Stimulated activated effector memory CD8-positive, alpha-beta T cell treated with anti-CD3 and anti-CD28 coated beads, Interleukin-12 subunit alpha, Interleukin-12 subunit beta, amount 100 ng/mL, for 72 hours (primary cell): ENCODE results near the gene GP9.
A peak's percentile ranks its signal among the peaks of the same experiment; 100 is the strongest.
"Not testable (repeated sequence)": the region's sequence is repeated elsewhere in the genome, so short reads cannot be mapped to it uniquely, and the experiment has no call there.

ENCODE experiments used
- ATAC-seq: fragments of 150-1000 bp; cut with Tn5 transposase; 2 replicates; pipeline ENCODE4 v1.10.0; 2021
- DNase-seq, 2 donors: peaks; one replicate each; pipeline ENCODE4 v3.0.0; 2021 to 2022; ENCODE audit warnings: low spot score in 2 of 2
- H3K27ac Mint-ChIP-seq: one replicate; pipeline ENCODE4 v1.8.0; 2022; ENCODE audit warnings: mild to moderate bottlenecking, mixed read lengths
- H3K36me3 Mint-ChIP-seq: one replicate; pipeline ENCODE4 v1.8.0; 2022; ENCODE audit warnings: mild to moderate bottlenecking, mixed read lengths
- H3K4me1 Mint-ChIP-seq: one replicate; pipeline ENCODE4 v1.8.0; 2022; ENCODE audit warnings: mixed read lengths
- H3K4me3 Mint-ChIP-seq: one replicate; pipeline ENCODE4 v1.8.0; 2022; ENCODE audit warnings: mild to moderate bottlenecking, mixed read lengths
- H3K9me3 Mint-ChIP-seq: one replicate; pipeline ENCODE4 v1.8.0; 2022; ENCODE audit warnings: mixed read lengths

The GP9 gene

DNA sequence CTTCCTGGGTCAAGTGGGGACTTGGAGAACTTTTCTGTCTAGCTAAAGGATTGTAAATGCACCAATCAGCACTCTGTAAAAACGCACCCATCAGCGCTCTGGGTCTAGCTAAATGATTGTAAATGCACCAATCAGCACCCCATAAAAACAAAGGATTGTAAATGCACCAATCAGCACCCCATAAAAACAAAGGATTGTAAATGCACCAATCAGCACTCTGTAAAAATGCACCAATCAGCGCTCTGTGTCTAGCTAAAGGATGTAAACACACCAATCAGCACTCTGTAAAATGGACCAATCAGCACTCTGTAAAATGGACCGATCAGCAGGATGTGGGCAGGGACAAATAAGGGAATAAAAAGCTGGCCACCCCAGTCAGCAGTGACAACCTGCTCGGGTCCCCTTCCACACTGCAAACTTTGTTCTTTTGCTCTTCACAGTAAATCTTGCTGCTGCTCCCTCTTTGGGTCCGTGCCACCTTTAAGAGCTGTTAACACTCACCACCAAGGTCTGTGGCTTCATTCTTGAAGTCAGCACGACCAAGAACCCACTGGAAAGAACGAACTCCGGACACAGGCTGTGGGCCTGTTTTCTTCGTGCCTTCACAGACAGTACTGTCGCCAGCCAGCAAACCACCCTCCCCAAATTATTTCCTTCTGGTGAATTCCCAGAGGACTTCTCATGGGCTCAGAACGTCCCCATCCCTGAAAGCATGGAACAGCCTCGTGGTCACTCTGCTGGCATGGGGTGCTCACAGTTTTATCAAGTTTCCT is 8.9 kb downstream of the GP9 start:
- not testable (repeated sequence) for DNase-seq, H3K36me3 Mint-ChIP-seq, ATAC-seq, H3K27ac Mint-ChIP-seq, H3K4me1 Mint-ChIP-seq, H3K9me3 Mint-ChIP-seq
- peak overlapping the region; percentile 42 for H3K4me3 Mint-ChIP-seq

DNA sequence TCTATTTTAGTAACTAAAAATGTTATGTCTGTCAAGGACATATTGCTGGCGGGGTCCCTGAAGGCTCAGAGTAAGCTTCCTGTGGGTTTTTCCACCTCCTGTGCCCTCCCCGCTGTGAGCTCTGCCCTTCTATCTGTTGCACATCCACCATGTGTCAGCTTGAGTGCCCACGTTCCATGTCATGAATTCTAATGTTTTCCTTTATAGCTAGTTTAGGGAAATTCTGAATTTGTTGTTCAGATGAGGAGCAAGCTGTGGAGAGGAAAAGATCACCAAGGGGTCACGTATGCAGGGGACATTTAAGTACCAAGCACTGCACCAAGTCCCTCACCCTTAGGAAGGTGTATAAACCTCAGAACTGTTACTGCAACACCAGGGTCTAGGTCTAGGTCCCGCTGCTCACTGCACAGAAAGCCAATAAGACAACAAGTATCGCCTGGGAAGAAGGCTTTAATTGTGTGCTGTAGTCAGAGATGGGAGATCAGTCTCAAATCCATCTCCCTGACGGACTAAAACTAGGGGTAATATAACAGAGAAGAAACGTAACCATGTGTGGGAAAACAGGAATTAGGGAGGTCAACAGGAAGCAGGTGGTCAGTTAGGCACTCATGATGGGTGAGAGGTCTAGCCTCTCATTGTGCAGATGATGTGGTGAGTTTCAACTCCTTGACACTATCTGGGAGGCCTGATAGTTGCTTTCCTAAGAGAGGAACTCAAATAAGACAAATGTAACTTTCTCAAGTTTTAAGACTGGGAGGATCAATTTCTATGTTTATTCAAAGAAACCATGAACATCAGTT is 9.7 kb downstream of the GP9 start:
- DNase-seq (no peak), ATAC-seq (no peak)
- Mint-ChIP-seq H3K4me1 (no peaks in the 10 kb centered on the region), H3K4me3 (no peak overlapping the region), H3K36me3 (no peaks in the 10 kb centered on the region), H3K9me3 (no peaks in the 10 kb centered on the region), H3K27ac (no peak overlapping the region)

DNA sequence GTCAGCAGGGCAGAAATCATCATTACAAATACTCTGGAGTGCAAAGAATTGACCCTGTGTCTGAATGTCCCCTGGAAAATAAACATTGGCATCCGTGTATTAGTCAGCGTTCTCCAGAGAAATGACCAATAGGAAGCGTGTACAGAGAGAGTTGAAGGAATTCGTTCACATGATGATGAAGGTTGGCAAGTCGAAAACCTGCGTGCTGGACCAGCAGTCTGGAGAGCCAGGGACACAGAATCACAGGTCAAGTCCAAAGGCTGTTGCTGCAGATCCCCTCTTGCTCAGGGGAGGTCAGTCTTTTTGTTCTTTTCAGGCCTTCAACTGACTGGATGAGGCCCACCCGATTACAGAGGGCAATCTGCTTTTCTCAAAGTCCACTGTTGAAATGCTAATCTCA is 16.6 kb downstream of the GP9 start:
- H3K4me1 Mint-ChIP-seq: no peaks in the 10 kb centered on the region
- H3K36me3 Mint-ChIP-seq: peaks cover 6% of the 10 kb centered on the region
- H3K27ac Mint-ChIP-seq: no peak overlapping the region
- no peaks in the 10 kb centered on the region for H3K9me3 Mint-ChIP-seq
- ATAC-seq (no peak), DNase-seq (no peak)
- H3K4me3 Mint-ChIP-seq: no peak overlapping the region

DNA sequence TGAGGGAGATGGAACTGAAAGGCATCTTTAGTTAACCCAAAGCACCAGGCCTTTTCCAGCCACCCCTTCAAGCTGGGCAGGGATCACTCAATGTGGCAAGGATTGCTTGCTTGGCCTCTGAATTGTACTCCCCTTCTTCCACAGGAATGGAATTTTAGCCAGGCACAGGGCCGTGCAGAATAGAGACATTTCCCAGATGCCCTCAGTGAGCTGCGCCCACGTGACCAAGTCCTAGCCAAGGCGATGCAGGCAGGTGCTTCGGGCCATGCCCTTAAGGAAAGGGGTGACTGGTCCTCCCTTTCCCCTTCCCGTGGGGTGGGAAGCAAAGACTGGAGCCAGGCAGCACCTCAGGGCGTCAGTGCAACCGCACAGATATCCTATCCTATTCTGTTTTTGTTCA is 17.9 kb downstream of the GP9 start:
- ATAC-seq (no peak), DNase-seq (no peak)
- peaks cover 6% of the 10 kb centered on the region for H3K36me3 Mint-ChIP-seq
- no peak overlapping the region for H3K27ac Mint-ChIP-seq
- no peaks in the 10 kb centered on the region for H3K9me3 Mint-ChIP-seq
- H3K4me3 Mint-ChIP-seq: no peak overlapping the region
- H3K4me1 Mint-ChIP-seq: no peaks in the 10 kb centered on the region

DNA sequence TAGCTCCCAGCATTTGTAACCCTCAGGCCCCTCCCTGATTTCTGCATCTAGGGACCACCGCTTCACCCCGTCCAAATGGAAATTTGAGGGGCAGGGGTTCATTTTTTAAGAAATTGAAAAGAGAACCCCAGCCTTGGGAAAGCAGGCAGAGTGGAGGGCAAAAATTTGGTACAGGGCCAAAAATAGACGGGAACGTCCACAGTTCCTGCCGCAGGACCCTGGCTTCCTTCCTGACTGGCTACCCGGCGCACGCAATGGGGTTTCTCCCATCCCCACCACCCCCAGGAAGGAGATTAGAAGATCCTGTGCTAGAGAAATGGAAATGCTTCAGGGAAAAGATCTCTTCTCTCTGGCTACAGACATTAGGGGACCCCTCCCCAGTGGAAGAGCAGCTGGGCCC is 20.9 kb downstream of the GP9 start:
- Mint-ChIP-seq H3K27ac (peak overlapping the region; percentile 49), H3K36me3 (peaks cover 17% of the 10 kb centered on the region), H3K9me3 (no peaks in the 10 kb centered on the region), H3K4me3 (no peak overlapping the region), H3K4me1 (peaks cover 5% of the 10 kb centered on the region)
- DNase-seq (no peak), ATAC-seq (no peak)

DNA sequence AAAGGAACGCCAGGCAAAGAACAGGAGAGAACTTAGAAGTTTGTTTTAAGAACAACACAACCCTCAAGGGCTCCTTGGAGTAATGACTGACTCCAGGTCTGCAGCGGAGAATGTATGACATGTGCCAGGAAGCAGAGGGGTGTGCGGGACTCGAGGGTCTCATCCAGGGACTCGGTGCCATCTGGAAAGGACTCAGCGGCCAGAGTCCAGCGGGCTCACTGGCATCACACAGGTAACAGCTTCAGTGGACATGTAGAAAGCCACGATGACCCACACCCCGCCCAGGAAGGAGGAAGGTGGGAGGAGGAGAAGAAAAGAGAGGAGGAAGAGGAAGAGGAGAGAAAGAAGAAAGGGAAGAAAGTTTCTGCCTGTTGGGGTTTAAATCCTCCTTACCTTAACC is 21.4 kb downstream of the GP9 start:
- DNase-seq (no peak), ATAC-seq (no peak)
- Mint-ChIP-seq H3K4me1 (peaks cover 5% of the 10 kb centered on the region), H3K4me3 (no peak overlapping the region), H3K27ac (peak overlapping the region; percentile 49), H3K9me3 (no peaks in the 10 kb centered on the region), H3K36me3 (peaks cover 19% of the 10 kb centered on the region)

DNA sequence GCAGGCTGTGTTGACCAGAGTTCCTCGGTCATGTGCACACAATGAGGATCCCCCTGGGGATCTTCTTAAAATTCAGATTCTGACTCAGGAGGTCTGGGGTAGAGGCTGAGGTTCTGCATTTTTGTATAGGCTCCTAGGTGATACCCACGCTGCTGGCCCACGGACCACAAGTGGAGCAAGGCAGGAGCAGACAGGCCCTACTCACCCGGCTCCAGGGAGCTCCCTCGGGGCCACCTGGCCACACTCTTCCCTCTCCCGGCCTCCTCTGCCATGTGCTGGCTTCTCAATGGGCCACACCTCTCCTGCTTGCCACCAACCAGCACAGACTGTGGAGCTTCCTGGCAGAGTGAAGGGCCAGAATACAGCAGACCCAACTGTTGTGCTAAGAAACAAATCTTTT is 23.9 kb downstream of the GP9 start:
- DNase-seq: no peak
- Mint-ChIP-seq H3K36me3 (peaks cover 19% of the 10 kb centered on the region), H3K4me1 (peaks cover 5% of the 10 kb centered on the region), H3K4me3 (no peak overlapping the region), H3K9me3 (no peaks in the 10 kb centered on the region), H3K27ac (peak overlapping the region; percentile 88)
- no peak for ATAC-seq

DNA sequence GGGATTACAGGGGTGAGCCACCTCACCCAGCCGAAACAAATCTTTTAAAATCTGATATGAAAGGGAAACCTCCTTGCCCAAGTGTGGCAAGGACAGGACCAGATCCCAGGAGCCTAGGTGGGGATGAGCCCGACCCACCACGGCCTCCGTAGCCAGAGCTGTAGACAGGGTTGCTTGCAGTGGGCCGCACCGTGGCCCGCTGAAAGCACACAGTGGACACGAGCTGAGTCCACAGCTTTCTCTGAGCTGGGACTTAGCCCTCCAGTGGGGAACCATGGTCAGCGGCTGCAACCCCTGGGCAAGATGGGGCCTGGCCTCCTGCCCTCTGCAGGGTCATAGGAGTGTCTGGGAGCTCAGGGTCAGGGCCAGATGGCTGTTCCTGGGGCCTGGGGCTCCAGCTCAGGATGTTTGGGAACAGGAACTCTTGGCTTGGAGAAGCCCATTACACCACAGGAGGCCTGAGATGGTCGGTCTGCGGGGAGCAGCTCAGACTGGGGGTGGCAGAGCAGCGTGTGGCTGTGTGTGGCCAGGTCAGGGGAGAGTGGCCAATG is 24.7 kb downstream of the GP9 start:
- peaks cover 5% of the 10 kb centered on the region for H3K4me1 Mint-ChIP-seq
- no peaks in the 10 kb centered on the region for H3K9me3 Mint-ChIP-seq
- H3K4me3 Mint-ChIP-seq: no peak overlapping the region
- DNase-seq: no peak
- no peak for ATAC-seq
- peak overlapping the region; percentile 88 for H3K27ac Mint-ChIP-seq
- peaks cover 19% of the 10 kb centered on the region for H3K36me3 Mint-ChIP-seq

DNA sequence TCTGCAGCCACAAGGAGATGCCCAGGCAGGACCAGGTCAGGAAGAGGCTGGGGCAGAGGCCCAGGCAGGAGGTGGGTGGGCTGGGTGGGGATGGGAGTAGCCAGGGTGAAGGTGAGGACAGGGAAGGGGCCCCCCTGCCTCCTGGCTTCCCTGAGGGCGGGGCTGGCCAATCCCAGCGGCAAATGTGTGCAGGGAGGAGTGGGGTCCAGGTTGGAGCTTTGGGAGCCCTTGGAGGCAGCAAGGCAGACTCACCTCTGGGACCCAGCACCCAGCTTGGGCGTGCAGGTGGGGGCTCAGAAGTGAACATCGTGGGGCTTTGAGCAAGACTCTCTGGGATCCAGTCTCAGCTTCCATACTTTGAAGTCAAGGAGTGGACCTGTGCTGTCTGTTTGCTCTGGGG is 25.2 kb downstream of the GP9 start:
- H3K9me3 Mint-ChIP-seq: no peaks in the 10 kb centered on the region
- no peak for DNase-seq
- peaks cover 5% of the 10 kb centered on the region for H3K4me1 Mint-ChIP-seq
- no peak overlapping the region for H3K4me3 Mint-ChIP-seq
- ATAC-seq: no peak
- H3K36me3 Mint-ChIP-seq: peaks cover 17% of the 10 kb centered on the region
- peak overlapping the region; percentile 88 for H3K27ac Mint-ChIP-seq

DNA sequence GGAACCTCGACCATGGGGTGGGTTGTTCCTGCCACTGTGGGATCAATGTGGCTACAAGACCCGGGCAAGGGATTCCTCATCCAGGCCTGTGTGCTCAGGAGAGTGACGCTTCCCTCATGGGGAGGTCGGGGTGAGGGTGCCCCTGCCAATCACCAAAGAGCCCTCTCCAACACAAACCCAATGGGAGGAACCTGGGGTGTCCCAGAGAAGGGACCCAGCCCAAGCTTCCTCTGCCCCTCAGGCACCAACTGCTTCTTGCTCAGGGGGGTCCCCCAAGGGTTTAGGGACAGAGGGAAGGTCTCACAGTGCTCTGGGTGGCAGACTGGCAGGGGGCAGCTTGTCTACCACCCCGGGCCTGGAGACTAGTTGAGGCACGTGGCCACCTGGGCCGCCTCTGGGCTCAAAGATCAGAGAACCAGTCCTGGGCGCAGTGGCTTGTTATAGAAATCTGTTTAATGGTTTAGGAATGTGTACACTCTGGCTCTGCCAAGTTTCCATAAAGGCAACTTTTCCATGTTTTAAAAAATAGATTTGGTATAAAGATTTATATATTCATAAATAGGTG is 26.6 kb downstream of the GP9 start:
- no peak overlapping the region for H3K27ac Mint-ChIP-seq
- DNase-seq (no peak), ATAC-seq (no peak)
- H3K36me3 Mint-ChIP-seq: peaks cover 25% of the 10 kb centered on the region
- peaks cover 5% of the 10 kb centered on the region for H3K4me1 Mint-ChIP-seq
- H3K4me3 Mint-ChIP-seq: no peak overlapping the region
- H3K9me3 Mint-ChIP-seq: no peaks in the 10 kb centered on the region

DNA sequence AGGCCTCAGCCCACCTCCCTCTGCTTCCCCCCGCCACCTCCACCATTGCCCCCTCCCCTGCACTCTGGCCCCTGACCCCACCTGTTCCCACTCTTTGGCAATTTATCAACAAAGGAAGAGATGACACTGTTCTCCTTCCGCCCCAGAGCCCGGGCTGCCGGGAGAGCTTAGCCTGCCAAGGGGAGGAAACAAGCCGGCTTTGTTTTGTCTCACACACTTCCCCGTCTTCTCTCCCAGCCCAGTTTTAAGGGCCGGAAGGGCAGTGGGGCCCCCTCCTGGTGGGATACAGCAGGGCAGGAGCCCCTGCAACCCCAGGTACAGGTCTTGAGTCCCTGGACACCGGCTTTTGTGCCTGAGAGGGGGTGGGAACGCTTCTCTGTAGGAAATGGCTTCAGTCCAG is 27.3 kb downstream of the GP9 start:
- not testable (repeated sequence) for H3K4me1 Mint-ChIP-seq, H3K27ac Mint-ChIP-seq, DNase-seq, H3K9me3 Mint-ChIP-seq, H3K4me3 Mint-ChIP-seq
- ATAC-seq: peak; percentile 48
- peaks cover 32% of the 10 kb centered on the region for H3K36me3 Mint-ChIP-seq

DNA sequence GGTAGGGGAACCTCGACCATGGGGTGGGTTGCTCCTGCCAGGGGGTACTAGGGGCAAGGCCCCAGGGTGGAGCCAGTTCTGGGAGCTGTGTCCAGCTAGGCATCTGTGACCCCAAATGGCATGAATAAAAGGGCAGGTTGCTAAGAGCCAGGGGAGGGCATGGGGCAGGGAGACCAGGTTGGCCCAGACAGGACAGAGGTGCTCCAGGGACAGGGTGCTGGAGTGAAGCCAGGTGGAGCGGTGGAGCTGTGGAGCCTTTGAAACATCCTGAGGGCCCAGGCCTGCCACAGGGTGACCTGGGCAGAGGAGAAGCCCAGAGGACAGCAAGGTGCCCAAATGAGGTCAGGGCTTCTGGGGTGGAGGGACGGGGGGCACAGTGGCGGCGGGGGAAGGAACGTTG is 27.7 kb downstream of the GP9 start:
- H3K4me1 Mint-ChIP-seq, DNase-seq, H3K27ac Mint-ChIP-seq, H3K4me3 Mint-ChIP-seq, H3K9me3 Mint-ChIP-seq: not testable (repeated sequence)
- H3K36me3 Mint-ChIP-seq: peaks cover 36% of the 10 kb centered on the region
- ATAC-seq: peak; percentile 3

DNA sequence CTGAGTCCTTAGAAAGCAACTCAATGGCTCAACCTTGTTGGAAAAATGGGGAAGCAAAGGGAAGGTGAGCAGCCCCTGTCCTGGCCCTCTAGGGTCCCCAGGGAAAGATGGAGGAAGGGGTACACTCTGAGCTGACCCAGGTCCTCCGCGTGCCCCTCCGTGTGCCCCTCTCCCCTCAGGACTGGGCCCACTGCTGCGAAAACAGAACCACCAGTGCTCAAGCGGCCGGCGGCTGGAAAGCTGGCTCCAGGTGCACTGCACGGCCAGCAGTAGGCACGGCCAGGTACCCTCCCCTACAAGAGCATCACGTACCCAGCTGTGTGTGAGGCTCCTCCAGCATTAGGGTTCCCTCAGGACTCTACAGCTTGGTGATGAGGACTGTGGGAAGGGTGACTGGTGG is 34.7 kb downstream of the GP9 start:
- H3K4me3 Mint-ChIP-seq: no peak overlapping the region
- peaks cover 76% of the 10 kb centered on the region for H3K36me3 Mint-ChIP-seq
- no peaks in the 10 kb centered on the region for H3K9me3 Mint-ChIP-seq
- no peak for ATAC-seq
- H3K4me1 Mint-ChIP-seq: peaks cover 34% of the 10 kb centered on the region
- DNase-seq: no peak
- no peak overlapping the region for H3K27ac Mint-ChIP-seq

DNA sequence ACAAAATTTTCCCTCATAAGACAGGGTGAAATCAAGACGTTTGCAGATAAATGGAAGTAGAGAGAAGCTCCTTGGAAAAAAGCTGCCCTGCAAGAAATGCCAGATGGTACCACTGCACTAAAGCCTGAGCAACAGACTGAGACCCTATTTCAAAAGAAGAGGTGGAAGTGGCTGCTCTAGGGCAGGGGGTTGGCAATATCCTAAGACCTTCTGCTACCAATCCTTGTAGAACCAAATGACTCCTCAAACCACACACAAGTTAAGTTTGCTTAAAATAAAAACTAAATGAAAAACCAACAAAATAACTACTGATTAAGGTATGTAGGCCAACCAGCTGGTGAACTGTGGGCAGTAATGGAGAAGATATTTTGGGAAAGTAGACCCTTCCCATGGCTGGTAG is 39.7 kb downstream of the GP9 start:
- H3K9me3 Mint-ChIP-seq: no peaks in the 10 kb centered on the region
- ATAC-seq: no peak
- peaks cover 71% of the 10 kb centered on the region for H3K4me1 Mint-ChIP-seq

DNA sequence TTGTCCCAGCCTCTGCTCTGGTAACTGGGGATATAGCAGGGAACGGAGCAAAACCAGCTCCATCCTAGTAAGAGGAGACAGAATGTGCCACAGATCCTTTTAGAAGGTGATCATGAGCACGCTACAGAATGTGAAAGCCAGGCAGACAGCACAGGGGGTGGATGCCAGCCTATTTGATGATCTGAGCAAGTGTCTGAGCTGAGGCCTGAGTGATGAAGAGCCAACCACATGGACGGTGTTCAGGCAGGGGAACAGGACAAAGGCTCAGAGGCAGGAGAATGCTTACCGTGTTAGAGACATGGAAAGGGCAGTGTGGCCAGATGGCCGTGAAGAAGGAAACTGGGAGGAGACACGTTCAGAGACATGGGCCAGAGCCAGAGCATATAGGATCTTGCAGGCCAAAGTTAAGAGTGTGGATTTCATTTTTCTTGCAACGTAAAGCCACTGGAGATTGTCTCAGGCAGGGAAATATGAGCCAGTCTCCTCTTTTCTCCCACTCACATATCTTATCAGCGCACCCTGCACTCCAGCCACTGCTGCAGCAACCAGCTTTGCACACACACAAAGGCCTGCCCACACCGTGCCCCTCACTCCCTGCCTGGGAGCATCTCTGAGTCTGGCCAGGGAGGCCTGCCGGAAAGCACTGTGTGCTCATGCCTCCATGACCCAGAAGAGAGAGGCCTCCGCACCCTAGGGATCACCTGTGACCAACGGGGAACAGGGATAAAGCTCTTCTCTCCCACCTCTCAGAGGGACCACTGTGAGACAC is 41.0 kb downstream of the GP9 start:
- DNase-seq (no peak), ATAC-seq (no peak)
- no peaks in the 10 kb centered on the region for H3K9me3 Mint-ChIP-seq
- H3K27ac Mint-ChIP-seq: peak overlapping the region; percentile 10
- peaks cover 71% of the 10 kb centered on the region for H3K4me1 Mint-ChIP-seq
- H3K36me3 Mint-ChIP-seq: peaks cover 50% of the 10 kb centered on the region
- no peak overlapping the region for H3K4me3 Mint-ChIP-seq

More for the DNA sequence above, 39.7 kb downstream of the GP9 start:
- Mint-ChIP-seq H3K4me3 (no peak overlapping the region), H3K36me3 (peaks cover 49% of the 10 kb centered on the region), H3K27ac (peak overlapping the region; percentile 6)
- no peak for DNase-seq
